HepG2 (cell line): ENCODE measurements around the gene TFAP2B. TPM values are rescaled to one million over a fixed set of nuclear protein-coding genes. Genes with fewer than 3 reads are reported as not detected.

ENCODE experiments used
- ATAC-seq: fragments of 200-7000 bp; cut with Tn5 transposase; 3 replicates; pipeline ENCODE4 v1.9.1; 2020; ENCODE audit warnings: mild to moderate bottlenecking, moderate library complexity
- BruUV-seq: library from RNA; stranded (reverse); fragments of 400-500 nt; replicated peaks from 2 replicates; lab custom pipeline; 2021; lab: Mats Ljungman, UMichigan
- CTCF ChIA-PET: fragments of 300-600 bp; formaldehyde crosslinking; extraction: SDS; loops from one replicate; lab custom pipeline; 2021; ENCODE audit warnings: low total read pairs, inconsistent platforms, low intra/inter-chr PET ratio; lab: Yijun Ruan, JAX
- POLR2A ChIA-PET: fragments of 350-600 bp; sonication (Branson Sonifier 250); formaldehyde crosslinking; loops from one replicate; lab custom pipeline; 2020; ENCODE audit warnings: antibody characterized with exemption, inconsistent platforms; lab: Yijun Ruan, JAX
- DNase-seq: peaks from one replicate; pipeline ENCODE4 v3.0.0-alpha.2; 2015; ENCODE audit warnings: low spot score
- FAIRE-seq: peaks from 3 replicates; lab custom pipeline; 2011; peaks lifted over from hg19 to GRCh38; lab: Jason Lieb, UNC
- H2AFZ ChIP-seq: one replicate; pipeline ENCODE4 v1.6.1; 2011; ENCODE audit warnings: low read length, inconsistent platforms
- H3K27ac ChIP-seq: fragments of 300-600 bp; 3 replicates; pipeline ENCODE4 v1.8.0; 2011; ENCODE audit warnings: mixed run types, mild to moderate bottlenecking, mixed read lengths, low read length, inconsistent platforms; ENCODE audit not compliant: insufficient read depth; ENCODE audit errors: extremely low read length
- H3K27me3 ChIP-seq, 2 experiments: fragments of 200-600 bp in 1 of 2; 2 replicates in 1 of 2; 3 replicates in 1 of 2; pipeline versions ENCODE4 v1.6.0 to v1.8.0; 2011; ENCODE audit warnings: low read length in 2 of 2, mild to moderate bottlenecking in 2 of 2, moderate library complexity in 2 of 2, inconsistent platforms in 1 of 2; ENCODE audit not compliant: insufficient read depth in 2 of 2, control insufficient read depth in 1 of 2
- H3K36me3 ChIP-seq, 2 experiments: fragments of 200-600 bp in 1 of 2; replicated peaks in 1 of 2; 2 replicates in 1 of 2; 3 replicates in 1 of 2; pipeline versions ENCODE4 v1.5.1 to v1.8.0; 2011; ENCODE audit warnings: low read length in 2 of 2, inconsistent platforms in 1 of 2; ENCODE audit not compliant: insufficient read depth in 2 of 2, control insufficient read depth in 1 of 2
- H3K4me1 ChIP-seq: 2 replicates; pipeline ENCODE4 v1.5.1; 2012; ENCODE audit warnings: low read length, inconsistent platforms; ENCODE audit not compliant: insufficient read depth
- H3K4me2 ChIP-seq: 2 replicates; pipeline ENCODE4 v1.6.0; 2011; ENCODE audit warnings: low read depth, low read length, inconsistent platforms
- H3K4me3 ChIP-seq, 3 experiments: fragments of 200-600 bp in 1 of 3; sonication (generic), shearing (Covaris generic) in 1 of 3; replicated peaks in 1 of 3; 2 replicates each; pipeline ENCODE4 v1.5.1; 2011 to 2016; ENCODE audit warnings: low read length in 3 of 3, inconsistent platforms in 2 of 3, low read depth in 2 of 3, mild to moderate bottlenecking in 2 of 3, control low read depth in 1 of 3, mixed read lengths in 1 of 3; ENCODE audit not compliant: insufficient read depth in 1 of 3
- H3K79me2 ChIP-seq: one replicate; pipeline ENCODE4 v1.6.1; 2011; ENCODE audit warnings: low read length, inconsistent platforms; ENCODE audit not compliant: insufficient read depth
- H3K9ac ChIP-seq: 2 replicates; pipeline ENCODE4 v1.6.0; 2011; ENCODE audit warnings: mild to moderate bottlenecking, low read depth, low read length, inconsistent platforms; ENCODE audit not compliant: insufficient read depth
- H3K9me3 ChIP-seq: 2 replicates; pipeline ENCODE4 v1.5.1; 2012; ENCODE audit warnings: mild to moderate bottlenecking, low read length
- H4K20me1 ChIP-seq: 2 replicates; pipeline ENCODE4 v1.6.0; 2011; ENCODE audit warnings: inconsistent platforms, mild to moderate bottlenecking, low read length, moderate library complexity; ENCODE audit not compliant: insufficient read depth
- MTF2 ChIP-seq: sonication (generic); formaldehyde crosslinking; IDR thresholded peaks from 2 replicates; pipeline ENCODE4 v1.5.0; 2020; ENCODE audit warnings: missing genetic modification reagents, borderline replicate concordance
- MYC ChIP-seq: sonication (generic); formaldehyde crosslinking; IDR thresholded peaks from 2 replicates; pipeline ENCODE4 v1.9.0; 2021; ENCODE audit warnings: missing genetic modification reagents, borderline replicate concordance
- RORA ChIP-seq: sonication (generic); formaldehyde crosslinking; IDR thresholded peaks from 2 replicates; pipeline ENCODE4 v1.5.0; 2020; ENCODE audit warnings: mild to moderate bottlenecking, missing genetic modification reagents, moderate library complexity
- SAP130 ChIP-seq: IDR thresholded peaks from 2 replicates; pipeline ENCODE4 v1.6.1; 2016; ENCODE audit warnings: low read depth
- ZNF232 ChIP-seq: sonication (generic); formaldehyde crosslinking; IDR thresholded peaks from 2 replicates; pipeline ENCODE4 v1.4.0; 2020; ENCODE audit warnings: missing genetic modification reagents, borderline replicate concordance
- ZNF547 ChIP-seq: sonication (generic); formaldehyde crosslinking; IDR thresholded peaks from 2 replicates; pipeline ENCODE4 v1.5.1; 2020; ENCODE audit warnings: mild to moderate bottlenecking, missing genetic modification reagents
- ZSCAN9 ChIP-seq: IDR thresholded peaks from 2 replicates; pipeline ENCODE4 v1.6.1; 2016; ENCODE audit warnings: borderline replicate concordance
- WGBS: methylation state at CpG from one replicate; pipeline ENCODE4 v1.1.6; 2017; ENCODE audit warnings: low lambda C conversion rate; 5-methylcytosine and 5-hydroxymethylcytosine counted together
- in situ Hi-C: cut with HindIII; loops from 2 replicates; pipeline ENCODE4 v1.10.0; 2017; ENCODE audit warnings: low pct_unique_long_range_greater_than_20kb; ENCODE audit not compliant: extremely low pct_ligation_motif_present
- intact Hi-C: fragments of 100-400 bp; cut with micrococcal nuclease; formaldehyde crosslinking; loops from one replicate; pipeline ENCODE4 v1.10.0; 2022; ENCODE audit not compliant: unreplicated experiment
- polyA plus RNA-seq, 8 experiments: library from polyadenylated mRNA; depleted of rRNA in 3 of 8; stranded (reverse) in 7 of 8; unstranded in 1 of 8; fragments of >200 nt; fragmentation: Illumina TruSeq in 4 of 8; extraction: Trizol in 4 of 8; gene quantifications; 2 replicates each; pipeline versions ENCODE4 v1.2.1 to v1.2.3, GENCODE V29; 2011 to 2016; ENCODE audit warnings: low read depth in 4 of 8, missing spikeins in 1 of 8, mixed read lengths in 1 of 8; ENCODE audit not compliant: insufficient read depth in 1 of 8
- total RNA-seq, 5 experiments: library from RNA; depleted of rRNA; stranded (reverse); fragments of >200 nt; fragmentation: Illumina TruSeq; extraction: Trizol; gene quantifications; 2 replicates each; pipeline ENCODE4 v1.2.3, GENCODE V29; 2016; ENCODE audit warnings: low read depth in 1 of 5
- TF ChIP-seq, protein P1 (sequence below): sonication (generic); formaldehyde crosslinking; IDR thresholded peaks from 2 replicates; pipeline ENCODE4 v1.8.1; 2023; ENCODE audit warnings: mild to moderate bottlenecking, missing genetic modification reagents
- TF ChIP-seq, protein P2 (sequence below): sonication (generic); formaldehyde crosslinking; conservative IDR thresholded peaks from 2 replicates; pipeline ENCODE4 v1.8.0; 2022; ENCODE audit warnings: missing genetic modification reagents
- TF ChIP-seq, protein P3 (sequence below): sonication (generic); formaldehyde crosslinking; IDR thresholded peaks from 2 replicates; pipeline ENCODE4 v1.4.0; 2020; ENCODE audit warnings: mild to moderate bottlenecking, missing genetic modification reagents
- TF ChIP-seq, protein P4 (sequence below): sonication (generic); formaldehyde crosslinking; IDR thresholded peaks from 2 replicates; pipeline ENCODE4 v1.4.0; 2020; ENCODE audit warnings: missing genetic modification reagents
- TF ChIP-seq, protein P5 (sequence below): sonication (generic); formaldehyde crosslinking; IDR thresholded peaks from 2 replicates; pipeline ENCODE4 v1.4.0; 2020; ENCODE audit warnings: missing genetic modification reagents

The TFAP2B gene
- total and polyA plus RNA-seq, 2 of the 13 experiments (the other 11 are each of a cell fraction or from before 2014, with no cell fraction given), result not detected

DNA sequence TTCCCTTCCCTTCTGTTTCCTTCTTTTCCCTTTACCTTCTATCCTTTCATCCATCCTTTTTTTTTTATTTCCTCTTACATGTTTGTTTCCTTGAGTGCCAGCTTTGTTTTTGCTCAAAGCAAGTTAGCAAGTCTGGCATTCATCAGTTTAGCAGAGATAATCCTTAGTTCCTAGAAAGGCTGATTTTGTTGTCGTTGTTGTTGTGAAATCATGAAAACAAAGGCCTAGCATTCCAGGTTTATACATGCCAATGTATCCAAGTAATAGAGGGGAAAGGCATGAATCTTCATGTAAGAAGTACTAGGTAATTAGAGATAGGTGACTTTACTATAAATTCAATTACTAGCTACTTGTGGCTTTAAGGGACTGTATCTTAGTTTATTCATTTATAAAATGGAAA is 45.9 kb downstream of the TFAP2B start:
- intact Hi-C loops, result loop anchor here (1.0 kb wide), 1 partner anchor 385 kb away; no protein-coding TSS in a partner anchor
- DNase-seq (no peak), FAIRE-seq (no peak), ATAC-seq (no peak)
- Histone ChIP-seq H3K4me1 (no peaks in the 10 kb centered on the region), H3K79me2 (no peaks in the 10 kb centered on the region), H3K27ac (no peak overlapping the region), H3K9me3 (no peaks in the 10 kb centered on the region), H3K27me3 (no peaks in the 10 kb centered on the region), H2AFZ (no peak overlapping the region), H3K4me3 (no peak overlapping the region), H3K4me2 (no peak overlapping the region), H4K20me1 (no peaks in the 10 kb centered on the region), H3K9ac (no peak overlapping the region), H3K36me3 (no peaks in the 10 kb centered on the region)
- ChIA-PET CTCF (no interaction called here), POLR2A (no interaction called here)
- in situ Hi-C loops, result no loop called here
- TF ChIP-seq, protein P1, sequence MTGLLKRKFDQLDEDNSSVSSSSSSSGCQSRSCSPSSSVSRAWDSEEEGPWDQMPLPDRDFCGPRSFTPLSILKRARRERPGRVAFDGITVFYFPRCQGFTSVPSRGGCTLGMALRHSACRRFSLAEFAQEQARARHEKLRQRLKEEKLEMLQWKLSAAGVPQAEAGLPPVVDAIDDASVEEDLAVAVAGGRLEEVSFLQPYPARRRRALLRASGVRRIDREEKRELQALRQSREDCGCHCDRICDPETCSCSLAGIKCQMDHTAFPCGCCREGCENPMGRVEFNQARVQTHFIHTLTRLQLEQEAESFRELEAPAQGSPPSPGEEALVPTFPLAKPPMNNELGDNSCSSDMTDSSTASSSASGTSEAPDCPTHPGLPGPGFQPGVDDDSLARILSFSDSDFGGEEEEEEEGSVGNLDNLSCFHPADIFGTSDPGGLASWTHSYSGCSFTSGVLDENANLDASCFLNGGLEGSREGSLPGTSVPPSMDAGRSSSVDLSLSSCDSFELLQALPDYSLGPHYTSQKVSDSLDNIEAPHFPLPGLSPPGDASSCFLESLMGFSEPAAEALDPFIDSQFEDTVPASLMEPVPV (CRISPR knock-in tag), result no peak
- no peak for TF ChIP-seq ZSCAN9 (CRISPR knock-in tag)
- TF ChIP-seq, protein P2, sequence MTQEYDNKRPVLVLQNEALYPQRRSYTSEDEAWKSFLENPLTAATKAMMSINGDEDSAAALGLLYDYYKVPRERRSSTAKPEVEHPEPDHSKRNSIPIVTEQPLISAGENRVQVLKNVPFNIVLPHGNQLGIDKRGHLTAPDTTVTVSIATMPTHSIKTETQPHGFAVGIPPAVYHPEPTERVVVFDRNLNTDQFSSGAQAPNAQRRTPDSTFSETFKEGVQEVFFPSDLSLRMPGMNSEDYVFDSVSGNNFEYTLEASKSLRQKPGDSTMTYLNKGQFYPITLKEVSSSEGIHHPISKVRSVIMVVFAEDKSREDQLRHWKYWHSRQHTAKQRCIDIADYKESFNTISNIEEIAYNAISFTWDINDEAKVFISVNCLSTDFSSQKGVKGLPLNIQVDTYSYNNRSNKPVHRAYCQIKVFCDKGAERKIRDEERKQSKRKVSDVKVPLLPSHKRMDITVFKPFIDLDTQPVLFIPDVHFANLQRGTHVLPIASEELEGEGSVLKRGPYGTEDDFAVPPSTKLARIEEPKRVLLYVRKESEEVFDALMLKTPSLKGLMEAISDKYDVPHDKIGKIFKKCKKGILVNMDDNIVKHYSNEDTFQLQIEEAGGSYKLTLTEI (CRISPR knock-in tag), result no peak
- TF ChIP-seq ZNF547, result no peak
- TF ChIP-seq, protein P3, sequence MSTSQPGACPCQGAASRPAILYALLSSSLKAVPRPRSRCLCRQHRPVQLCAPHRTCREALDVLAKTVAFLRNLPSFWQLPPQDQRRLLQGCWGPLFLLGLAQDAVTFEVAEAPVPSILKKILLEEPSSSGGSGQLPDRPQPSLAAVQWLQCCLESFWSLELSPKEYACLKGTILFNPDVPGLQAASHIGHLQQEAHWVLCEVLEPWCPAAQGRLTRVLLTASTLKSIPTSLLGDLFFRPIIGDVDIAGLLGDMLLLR, result no peak
- TF ChIP-seq, protein P4, sequence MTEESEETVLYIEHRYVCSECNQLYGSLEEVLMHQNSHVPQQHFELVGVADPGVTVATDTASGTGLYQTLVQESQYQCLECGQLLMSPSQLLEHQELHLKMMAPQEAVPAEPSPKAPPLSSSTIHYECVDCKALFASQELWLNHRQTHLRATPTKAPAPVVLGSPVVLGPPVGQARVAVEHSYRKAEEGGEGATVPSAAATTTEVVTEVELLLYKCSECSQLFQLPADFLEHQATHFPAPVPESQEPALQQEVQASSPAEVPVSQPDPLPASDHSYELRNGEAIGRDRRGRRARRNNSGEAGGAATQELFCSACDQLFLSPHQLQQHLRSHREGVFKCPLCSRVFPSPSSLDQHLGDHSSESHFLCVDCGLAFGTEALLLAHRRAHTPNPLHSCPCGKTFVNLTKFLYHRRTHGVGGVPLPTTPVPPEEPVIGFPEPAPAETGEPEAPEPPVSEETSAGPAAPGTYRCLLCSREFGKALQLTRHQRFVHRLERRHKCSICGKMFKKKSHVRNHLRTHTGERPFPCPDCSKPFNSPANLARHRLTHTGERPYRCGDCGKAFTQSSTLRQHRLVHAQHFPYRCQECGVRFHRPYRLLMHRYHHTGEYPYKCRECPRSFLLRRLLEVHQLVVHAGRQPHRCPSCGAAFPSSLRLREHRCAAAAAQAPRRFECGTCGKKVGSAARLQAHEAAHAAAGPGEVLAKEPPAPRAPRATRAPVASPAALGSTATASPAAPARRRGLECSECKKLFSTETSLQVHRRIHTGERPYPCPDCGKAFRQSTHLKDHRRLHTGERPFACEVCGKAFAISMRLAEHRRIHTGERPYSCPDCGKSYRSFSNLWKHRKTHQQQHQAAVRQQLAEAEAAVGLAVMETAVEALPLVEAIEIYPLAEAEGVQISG (CRISPR knock-in tag), result no peak
- no peak for TF ChIP-seq SAP130 (CRISPR knock-in tag)
- TF ChIP-seq RORA (CRISPR knock-in tag), result no peak
- TF ChIP-seq ZNF232 (CRISPR knock-in tag), result no peak
- TF ChIP-seq MYC (CRISPR knock-in tag), result no peak
- TF ChIP-seq, protein P5, sequence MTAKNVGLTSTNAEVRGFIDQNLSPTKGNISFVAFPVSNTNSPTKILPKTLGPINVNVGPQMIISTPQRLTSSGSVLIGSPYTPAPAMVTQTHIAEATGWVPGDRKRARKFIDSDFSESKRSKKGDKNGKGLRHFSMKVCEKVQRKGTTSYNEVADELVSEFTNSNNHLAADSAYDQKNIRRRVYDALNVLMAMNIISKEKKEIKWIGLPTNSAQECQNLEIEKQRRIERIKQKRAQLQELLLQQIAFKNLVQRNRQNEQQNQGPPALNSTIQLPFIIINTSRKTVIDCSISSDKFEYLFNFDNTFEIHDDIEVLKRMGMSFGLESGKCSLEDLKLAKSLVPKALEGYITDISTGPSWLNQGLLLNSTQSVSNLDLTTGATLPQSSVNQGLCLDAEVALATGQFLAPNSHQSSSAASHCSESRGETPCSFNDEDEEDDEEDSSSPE (CRISPR knock-in tag), result no peak
- no peak for TF ChIP-seq MTF2 (CRISPR knock-in tag)
- no TSS peak for BruUV-seq
- WGBS, result 0% methylated on average over 1 of the region's 1 CpG
